A549 (cell line): Measurements from ENCODE around the gene EFS. TPM values are rescaled to one million over a fixed set of nuclear protein-coding genes. Genes with fewer than 3 reads are reported as not detected.

Experiments
- ATAC-seq, 2 experiments: fragments of 200-7000 bp in 1 of 2; fragments of >200 bp in 1 of 2; cut with Nextera tagmentation in 1 of 2; cut with Tn5 transposase in 1 of 2; 3 replicates each; pipeline versions ENCODE4 v1.8.0 to v1.9.1; 2018 to 2020; ENCODE audit warnings: mild to moderate bottlenecking in 1 of 2, moderate library complexity in 1 of 2
- CTCF ChIA-PET: fragments of 300-600 bp; sonication (Branson Sonifier 250); formaldehyde crosslinking; extraction: SDS; loops from one replicate; lab custom pipeline; 2021; ENCODE audit warnings: antibody characterized with exemption, inconsistent platforms; lab: Yijun Ruan, JAX
- POLR2A ChIA-PET: fragments of 350-600 bp; formaldehyde crosslinking; extraction: SDS; loops from one replicate; lab custom pipeline; 2021; ENCODE audit warnings: antibody characterized with exemption, inconsistent platforms; lab: Yijun Ruan, JAX
- DNase-seq, 2 experiments: peaks; one replicate each; pipeline versions ENCODE4 v3.0.0 to v3.0.0-alpha.2; 2011 to 2016; ENCODE audit warnings: low read depth in 1 of 2, low spot score in 1 of 2
- FAIRE-seq: peaks from 2 replicates; lab custom pipeline; 2011; peaks lifted over from hg19 to GRCh38; lab: Jason Lieb, UNC
- H3K27ac ChIP-seq, 2 experiments: fragments of >200 bp; sonication (Bioruptor Twin); formaldehyde crosslinking; 3 replicates each; pipeline ENCODE4 v1.5.1; 2016 to 2017
- H3K4me1 ChIP-seq: fragments of >200 bp; sonication (Bioruptor Twin); formaldehyde crosslinking; 3 replicates; pipeline ENCODE4 v1.6.1; 2016
- H3K4me2 ChIP-seq: fragments of >200 bp; sonication (Bioruptor Twin); formaldehyde crosslinking; 3 replicates; pipeline ENCODE4 v1.6.1; 2016
- H3K4me3 ChIP-seq: fragments of >200 bp; sonication (Bioruptor Twin); formaldehyde crosslinking; 3 replicates; pipeline ENCODE4 v1.5.1; 2016
- H3K9me3 ChIP-seq: fragments of >200 bp; sonication (Bioruptor Twin); formaldehyde crosslinking; 3 replicates; pipeline ENCODE4 v1.6.1; 2016
- CBX2 ChIP-seq: fragments of 200-600 bp; sonication (generic); IDR thresholded peaks from 2 replicates; pipeline ENCODE4 v1.6.1; 2016; ENCODE audit warnings: low read depth, mild to moderate bottlenecking, borderline replicate concordance
- CBX8 ChIP-seq: fragments of 200-600 bp; sonication (generic); IDR thresholded peaks from 2 replicates; pipeline ENCODE4 v1.6.1; 2016
- CEBPB ChIP-seq, 2 experiments: fragments of >200 bp in 1 of 2; sonication (Bioruptor Twin) in 1 of 2; formaldehyde crosslinking in 1 of 2; IDR thresholded peaks; 2 replicates each; pipeline ENCODE4 v1.6.1; 2012 to 2016
- EHMT2 ChIP-seq: fragments of 200-600 bp; sonication (generic); IDR thresholded peaks from 2 replicates; pipeline ENCODE4 v1.6.1; 2016; ENCODE audit warnings: antibody characterized with exemption, low read depth, mild to moderate bottlenecking, moderate library complexity
- EP300 ChIP-seq, 2 experiments: fragments of >200 bp; sonication (Bioruptor Twin); formaldehyde crosslinking; IDR thresholded peaks; 2 replicates in 1 of 2; 3 replicates in 1 of 2; pipeline ENCODE4 v1.6.1; 2016 to 2017
- FOXS1 ChIP-seq: fragments of 250-450 bp; sonication (Bioruptor Pico); IDR thresholded peaks from 2 replicates; pipeline ENCODE4 v1.5.0; 2020; ENCODE audit warnings: mild to moderate bottlenecking, moderate library complexity
- GATA3 ChIP-seq: IDR thresholded peaks from 2 replicates; pipeline ENCODE4 v1.6.1; 2012; ENCODE audit warnings: borderline replicate concordance
- HDAC2 ChIP-seq: fragments of 200-600 bp; sonication (generic); IDR thresholded peaks from 2 replicates; pipeline ENCODE4 v1.6.1; 2016
- HEYL ChIP-seq: fragments of 250-450 bp; sonication (Bioruptor Pico); IDR thresholded peaks from 2 replicates; pipeline ENCODE4 v1.8.0; 2021; ENCODE audit warnings: mild to moderate bottlenecking, moderate library complexity
- HOXB13 ChIP-seq: fragments of 250-450 bp; sonication (Bioruptor Pico); IDR thresholded peaks from 2 replicates; pipeline ENCODE4 v1.5.0; 2020; ENCODE audit warnings: low read depth, mild to moderate bottlenecking, moderate library complexity
- JUNB ChIP-seq: fragments of >200 bp; sonication (Bioruptor Twin); formaldehyde crosslinking; IDR thresholded peaks from 2 replicates; pipeline ENCODE4 v1.6.1; 2016
- MAFK ChIP-seq: fragments of 450-650 bp; IDR thresholded peaks from 2 replicates; pipeline ENCODE4 v1.6.1; 2014; ENCODE audit not compliant: partially characterized antibody
- MYC ChIP-seq: IDR thresholded peaks from 2 replicates; pipeline ENCODE4 v1.6.1; 2012; ENCODE audit warnings: mild to moderate bottlenecking, inconsistent platforms, low read length, improper control_type of control experiment, borderline replicate concordance
- NR3C1 ChIP-seq: fragments of >200 bp; sonication (Bioruptor Twin); formaldehyde crosslinking; IDR thresholded peaks from 3 replicates; pipeline ENCODE4 v1.6.1; 2017
- PHF8 ChIP-seq: fragments of 200-600 bp; sonication (generic); IDR thresholded peaks from 2 replicates; pipeline ENCODE4 v1.6.1; 2016; ENCODE audit warnings: low read depth, mild to moderate bottlenecking, antibody characterized with exemption, moderate library complexity, borderline replicate concordance
- RAD21 ChIP-seq, 2 experiments: fragments of >200 bp in 1 of 2; sonication (Bioruptor Twin) in 1 of 2; formaldehyde crosslinking in 1 of 2; IDR thresholded peaks in 1 of 2; conservative IDR thresholded peaks in 1 of 2; 2 replicates in 1 of 2; 3 replicates in 1 of 2; pipeline ENCODE4 v1.6.1; 2012 to 2018; ENCODE audit warnings: inconsistent platforms in 1 of 2
- RCOR1 ChIP-seq: fragments of 150-350 bp; IDR thresholded peaks from 2 replicates; pipeline ENCODE4 v1.6.1; 2014; ENCODE audit warnings: antibody characterized with exemption, low read length, low read depth
- RFX5 ChIP-seq: fragments of 450-650 bp; IDR thresholded peaks from 2 replicates; pipeline ENCODE4 v1.7.1; 2014; ENCODE audit warnings: antibody characterized with exemption, mild to moderate bottlenecking, moderate library complexity
- RNF2 ChIP-seq: fragments of 200-600 bp; sonication (generic); IDR thresholded peaks from 2 replicates; pipeline ENCODE4 v1.6.1; 2016; ENCODE audit warnings: low read depth, mild to moderate bottlenecking, antibody characterized with exemption, moderate library complexity, borderline replicate concordance
- SREBF2 ChIP-seq: fragments of 450-650 bp; IDR thresholded peaks from 2 replicates; pipeline ENCODE4 v1.6.1; 2014; ENCODE audit warnings: mild to moderate bottlenecking, moderate library complexity
- TFCP2L1 ChIP-seq: fragments of 250-450 bp; sonication (Bioruptor Pico); IDR thresholded peaks from 2 replicates; pipeline ENCODE4 v1.5.0; 2021; ENCODE audit warnings: mild to moderate bottlenecking
- TP53 ChIP-seq: fragments of 250-450 bp; sonication (Bioruptor Pico); IDR thresholded peaks from 2 replicates; pipeline ENCODE4 v1.5.0; 2021; ENCODE audit warnings: mild to moderate bottlenecking, moderate library complexity
- ZC3H11A ChIP-seq: fragments of 450-650 bp; IDR thresholded peaks from 2 replicates; pipeline ENCODE4 v1.6.1; 2014; ENCODE audit warnings: antibody characterized with exemption, mild to moderate bottlenecking
- ZNF302 ChIP-seq: fragments of 250-450 bp; sonication (Bioruptor Pico); IDR thresholded peaks from 2 replicates; pipeline ENCODE4 v1.9.0; 2021; ENCODE audit warnings: inconsistent platforms, mild to moderate bottlenecking, moderate library complexity
- ZSCAN20 ChIP-seq: fragments of 250-450 bp; sonication (Bioruptor Pico); IDR thresholded peaks from 2 replicates; pipeline ENCODE4 v1.8.0; 2022; ENCODE audit warnings: mild to moderate bottlenecking, moderate library complexity
- WGBS: methylation state at CpG from one replicate; pipeline ENCODE4 v1.1.6; 2017; ENCODE audit errors: missing lambda C conversion rate; 5-methylcytosine and 5-hydroxymethylcytosine counted together
- polyA plus RNA-seq, 4 experiments: library from polyadenylated mRNA; depleted of rRNA in 3 of 4; stranded (reverse); fragments of >200 nt; fragmentation: RNase III in 1 of 4; extraction: RNeasy Plus Mini Kit Qiagen cat#74134 plus additional on column Dnase treatment in 1 of 4; gene quantifications; 2 replicates in 3 of 4; 3 replicates in 1 of 4; pipeline ENCODE4 v1.2.3, GENCODE V29; 2011 to 2017
- TF ChIP-seq, protein P1 (sequence below): fragments of 450-650 bp; IDR thresholded peaks from 2 replicates; pipeline ENCODE4 v1.6.1; 2014; ENCODE audit warnings: antibody characterized with exemption
- TF ChIP-seq, protein P2 (sequence below): fragments of 150-350 bp; IDR thresholded peaks from 2 replicates; pipeline ENCODE4 v1.6.1; 2014; ENCODE audit warnings: low read depth, mild to moderate bottlenecking, low read length
- TF ChIP-seq, protein P3 (sequence below): fragments of 250-450 bp; sonication (Bioruptor Pico); IDR thresholded peaks from 2 replicates; pipeline ENCODE4 v1.5.0; 2020; ENCODE audit warnings: low read depth, mild to moderate bottlenecking, moderate library complexity
- TF ChIP-seq, protein P4 (sequence below): IDR thresholded peaks from 2 replicates; pipeline ENCODE4 v1.6.1; 2012

The EFS gene
- polyA plus RNA-seq, 2 of the 4 experiments (the other 2 are of a cell fraction), result not detected

DNA sequence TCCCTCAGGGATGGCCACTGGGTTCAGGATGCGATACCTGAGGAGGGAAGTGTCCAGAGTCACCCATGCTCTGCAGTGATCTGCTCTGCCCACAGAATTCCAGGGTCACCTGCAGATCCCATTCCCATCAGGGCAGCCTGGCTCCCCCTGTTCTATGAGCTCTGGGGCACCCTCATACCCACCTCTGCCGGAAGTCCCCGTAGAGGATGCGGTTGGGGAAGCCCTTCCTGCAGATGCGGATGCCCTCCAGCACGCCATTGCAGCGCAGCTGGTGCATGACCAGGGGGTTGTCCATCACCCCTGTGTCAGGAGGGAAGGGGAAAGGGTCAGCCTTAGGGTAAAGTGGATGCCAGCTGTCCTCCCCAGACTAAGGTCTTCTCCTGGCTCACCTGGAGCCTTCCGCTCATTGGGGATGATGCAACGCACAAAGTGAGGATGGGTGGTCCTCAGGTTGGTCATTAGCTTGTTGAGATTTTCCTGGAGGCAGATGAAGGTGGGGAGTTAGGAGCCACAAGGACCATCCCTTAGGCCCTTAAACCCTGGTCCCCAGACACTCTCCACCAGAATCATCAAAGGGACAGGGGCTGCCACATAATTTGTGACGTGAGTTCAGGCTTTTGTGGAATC is 31.9 kb upstream of the EFS start (continued):
- TF ChIP-seq RAD21 (conservative IDR thresholded peaks at IDR 0.05 in 1 of 2, IDR thresholded peaks at IDR 0.05 in 1 of 2), result no peak
- TF ChIP-seq EP300 (IDR thresholded peaks at IDR 0.05), result no peak
- TF ChIP-seq RCOR1, result no peak
- TF ChIP-seq, protein P1, sequence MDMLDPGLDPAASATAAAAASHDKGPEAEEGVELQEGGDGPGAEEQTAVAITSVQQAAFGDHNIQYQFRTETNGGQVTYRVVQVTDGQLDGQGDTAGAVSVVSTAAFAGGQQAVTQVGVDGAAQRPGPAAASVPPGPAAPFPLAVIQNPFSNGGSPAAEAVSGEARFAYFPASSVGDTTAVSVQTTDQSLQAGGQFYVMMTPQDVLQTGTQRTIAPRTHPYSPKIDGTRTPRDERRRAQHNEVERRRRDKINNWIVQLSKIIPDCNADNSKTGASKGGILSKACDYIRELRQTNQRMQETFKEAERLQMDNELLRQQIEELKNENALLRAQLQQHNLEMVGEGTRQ, result no peak
- TF ChIP-seq CBX8, result no peak
- TF ChIP-seq, all 56 proteins: peak for 0

DNA sequence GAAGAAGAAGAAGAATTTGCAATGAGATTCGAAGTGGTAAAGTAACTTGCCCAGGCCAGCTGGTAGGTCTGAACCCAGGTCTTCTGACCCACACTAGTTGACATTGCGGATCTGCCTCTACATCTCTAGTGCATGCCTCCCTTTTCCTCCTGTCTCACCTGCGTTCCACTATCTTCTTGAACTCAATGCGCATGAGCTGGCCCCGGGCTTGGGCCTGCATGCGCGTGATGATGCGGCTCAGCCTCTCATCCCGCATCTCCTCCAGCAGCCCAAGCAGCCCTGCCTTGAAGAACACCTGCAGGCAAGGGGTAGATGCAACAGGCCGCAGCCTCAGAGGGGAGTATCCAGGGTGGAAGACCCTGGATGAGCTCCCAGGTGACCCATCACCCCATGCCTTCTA is 31.2 kb upstream of the EFS start:
- TF ChIP-seq ZC3H11A (no peak), HEYL (CRISPR knock-in tag) (no peak), TP53 (CRISPR knock-in tag) (no peak), ZNF302 (no peak), EHMT2 (no peak), EP300 (IDR thresholded peaks at IDR 0.05) (no peak), GATA3 (no peak), ZSCAN20 (CRISPR knock-in tag) (no peak), TFCP2L1 (CRISPR knock-in tag) (no peak), HOXB13 (CRISPR knock-in tag) (no peak), NR3C1 (no peak), PHF8 (no peak), RCOR1 (no peak), RFX5 (no peak), RNF2 (no peak), JUNB (no peak)
- TF ChIP-seq, protein P2, sequence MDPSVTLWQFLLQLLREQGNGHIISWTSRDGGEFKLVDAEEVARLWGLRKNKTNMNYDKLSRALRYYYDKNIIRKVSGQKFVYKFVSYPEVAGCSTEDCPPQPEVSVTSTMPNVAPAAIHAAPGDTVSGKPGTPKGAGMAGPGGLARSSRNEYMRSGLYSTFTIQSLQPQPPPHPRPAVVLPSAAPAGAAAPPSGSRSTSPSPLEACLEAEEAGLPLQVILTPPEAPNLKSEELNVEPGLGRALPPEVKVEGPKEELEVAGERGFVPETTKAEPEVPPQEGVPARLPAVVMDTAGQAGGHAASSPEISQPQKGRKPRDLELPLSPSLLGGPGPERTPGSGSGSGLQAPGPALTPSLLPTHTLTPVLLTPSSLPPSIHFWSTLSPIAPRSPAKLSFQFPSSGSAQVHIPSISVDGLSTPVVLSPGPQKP, result no peak
- TF ChIP-seq, protein P3, sequence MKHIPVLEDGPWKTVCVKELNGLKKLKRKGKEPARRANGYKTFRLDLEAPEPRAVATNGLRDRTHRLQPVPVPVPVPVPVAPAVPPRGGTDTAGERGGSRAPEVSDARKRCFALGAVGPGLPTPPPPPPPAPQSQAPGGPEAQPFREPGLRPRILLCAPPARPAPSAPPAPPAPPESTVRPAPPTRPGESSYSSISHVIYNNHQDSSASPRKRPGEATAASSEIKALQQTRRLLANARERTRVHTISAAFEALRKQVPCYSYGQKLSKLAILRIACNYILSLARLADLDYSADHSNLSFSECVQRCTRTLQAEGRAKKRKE (CRISPR knock-in tag), result no peak
- CTCF ChIA-PET, result interaction anchor here (1.7 to 12.5 kb wide), 2 partner anchors 16 to 68 kb away, joined by 4 to 106 read pairs; partner anchors contain the start of gene CMTM5
- Histone ChIP-seq H3K4me1 (no peaks in the 10 kb centered on the region), H3K27ac (no peak overlapping the region), H3K4me3 (no peak overlapping the region), H3K9me3 (no peaks in the 10 kb centered on the region), H3K4me2 (no peak overlapping the region)
- no peak for ATAC-seq
- WGBS, result 63% methylated on average over 10 of the region's 10 CpGs
- no peak for DNase-seq
- FAIRE-seq, result no peak
- POLR2A ChIA-PET, result no interaction called here

DNA sequence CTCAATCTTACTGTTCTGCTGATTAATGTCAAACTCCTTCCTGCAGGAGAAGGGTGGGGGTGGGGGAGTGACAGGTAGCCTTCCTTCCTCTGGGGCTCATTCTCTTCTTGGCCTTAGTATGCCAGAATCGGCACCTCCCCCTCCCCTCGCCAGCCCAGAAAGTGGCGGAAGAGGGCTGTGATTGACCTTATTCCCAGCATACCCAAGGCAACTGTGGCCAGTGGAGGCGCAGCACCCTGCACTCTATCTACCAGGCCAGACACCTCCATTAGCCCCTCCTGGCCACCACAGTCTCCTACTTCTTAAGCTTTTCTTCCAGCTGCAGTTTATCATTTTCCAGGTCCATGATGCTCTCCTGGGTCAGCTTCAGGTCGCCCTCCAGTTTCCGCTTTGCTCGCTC is 27.6 kb upstream of the EFS start:
- no peak overlapping the region for H3K4me2 ChIP-seq
- ChIA-PET CTCF (interaction anchor here (1.0 to 12.5 kb wide), 4 partner anchors 12 to 65 kb away, joined by 3 to 106 read pairs (median 3); partner anchors contain the start of gene CMTM5), POLR2A (no interaction called here)
- WGBS, result 43% methylated on average over 7 of the region's 7 CpGs
- no peaks in the 10 kb centered on the region for H3K9me3 ChIP-seq
- FAIRE-seq (no peak), DNase-seq (no peak), ATAC-seq (no peak)
- no peak overlapping the region for H3K27ac ChIP-seq
- H3K4me3 ChIP-seq, result no peak overlapping the region
- no peaks in the 10 kb centered on the region for H3K4me1 ChIP-seq
- TF ChIP-seq TFCP2L1 (CRISPR knock-in tag) (no peak), RNF2 (no peak), MYC (no peak), HDAC2 (no peak), SREBF2 (no peak), HOXB13 (CRISPR knock-in tag) (no peak), FOXS1 (CRISPR knock-in tag) (no peak), MAFK (no peak), CBX2 (no peak), CEBPB (IDR thresholded peaks at IDR 0.05) (no peak)
- TF ChIP-seq, protein P3 (CRISPR knock-in tag), result no peak
- TF ChIP-seq, protein P4, sequence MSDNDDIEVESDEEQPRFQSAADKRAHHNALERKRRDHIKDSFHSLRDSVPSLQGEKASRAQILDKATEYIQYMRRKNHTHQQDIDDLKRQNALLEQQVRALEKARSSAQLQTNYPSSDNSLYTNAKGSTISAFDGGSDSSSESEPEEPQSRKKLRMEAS, result no peak
